Panc1 (cell line): ENCODE measurements around the gene KIF21A. TPM values are rescaled to one million over a fixed set of nuclear protein-coding genes. Genes with fewer than 3 reads are reported as not detected.

Source experiments
- ATAC-seq: fragments of 200-7000 bp; cut with Tn5 transposase; 2 replicates; pipeline ENCODE4 v1.9.1; 2020; ENCODE audit warnings: mild to moderate bottlenecking, moderate library complexity
- BruUV-seq: library from RNA; stranded (reverse); fragments of 400-500 nt; replicated peaks from 2 replicates; lab custom pipeline; 2021; lab: Mats Ljungman, UMichigan
- CTCF ChIA-PET: fragments of 300-600 bp; sonication (Branson Sonifier 250); formaldehyde crosslinking; loops from one replicate; lab custom pipeline; 2022; ENCODE audit warnings: antibody characterized with exemption; lab: Charles Lee
- POLR2A ChIA-PET: fragments of 300-600 bp; sonication (Branson Sonifier 250); formaldehyde crosslinking; loops from one replicate; lab custom pipeline; 2022; ENCODE audit warnings: antibody characterized with exemption; lab: Charles Lee
- DNase-seq: peaks from one replicate; pipeline ENCODE4 v3.0.0-alpha.2; 2010; ENCODE audit warnings: low read depth, low spot score
- H3K27ac ChIP-seq: 2 replicates; pipeline ENCODE4 v1.5.1; 2011; ENCODE audit warnings: mild to moderate bottlenecking, low read length, inconsistent platforms
- H3K27me3 ChIP-seq: fragments of 200-500 bp; sonication (Bioruptor generic); 2 replicates; pipeline ENCODE4 v1.6.0; 2014; ENCODE audit warnings: low read length, inconsistent platforms; ENCODE audit not compliant: control insufficient read depth, insufficient read depth
- H3K36me3 ChIP-seq: fragments of 200-500 bp; sonication (Bioruptor generic); 2 replicates; pipeline ENCODE4 v1.5.1; 2014; ENCODE audit warnings: inconsistent platforms, mild to moderate bottlenecking, low read length, moderate library complexity; ENCODE audit not compliant: control insufficient read depth, insufficient read depth
- H3K4me1 ChIP-seq: 2 replicates; pipeline ENCODE4 v1.5.1; 2011; ENCODE audit warnings: inconsistent platforms, mild to moderate bottlenecking, low read length, moderate library complexity; ENCODE audit not compliant: control insufficient read depth, insufficient read depth
- H3K4me3 ChIP-seq, 2 experiments: 2 replicates each; pipeline ENCODE4 v1.5.1; 2011 to 2012; ENCODE audit warnings: low read depth in 2 of 2, low read length in 2 of 2, mild to moderate bottlenecking in 2 of 2, inconsistent platforms in 1 of 2, moderate library complexity in 1 of 2
- H3K9me3 ChIP-seq: fragments of 200-500 bp; sonication (Bioruptor generic); 2 replicates; pipeline ENCODE4 v1.5.1; 2014; ENCODE audit warnings: low read depth, mild to moderate bottlenecking, inconsistent platforms, low read length, moderate library complexity; ENCODE audit not compliant: control insufficient read depth, insufficient read depth
- CTCF ChIP-seq: fragments of 450-650 bp; IDR thresholded peaks from 2 replicates; pipeline ENCODE4 v1.5.1; 2017; ENCODE audit warnings: mild to moderate bottlenecking
- POLR2AphosphoS5 ChIP-seq: IDR thresholded peaks from 2 replicates; pipeline ENCODE4 v1.6.1; 2012; ENCODE audit warnings: mild to moderate bottlenecking, low read depth, low read length, moderate library complexity
- REST ChIP-seq, 2 experiments: IDR thresholded peaks; 2 replicates each; pipeline ENCODE4 v1.6.1; 2011 to 2012; ENCODE audit warnings: low read depth in 2 of 2, control low read depth in 1 of 2, low read length in 1 of 2, mild to moderate bottlenecking in 1 of 2, moderate library complexity in 1 of 2; ENCODE audit not compliant: insufficient read depth in 1 of 2
- SIN3A ChIP-seq: IDR thresholded peaks from 2 replicates; pipeline ENCODE4 v1.6.1; 2012; ENCODE audit warnings: low read depth, mild to moderate bottlenecking, low read length, moderate library complexity, borderline replicate concordance; ENCODE audit not compliant: insufficient read depth
- TCF7L2 ChIP-seq: IDR thresholded peaks from 2 replicates; pipeline ENCODE4 v1.6.1; 2011; ENCODE audit warnings: mild to moderate bottlenecking, low read depth, low read length, inconsistent platforms
- in situ Hi-C: cut with HindIII; loops from 2 replicates; pipeline ENCODE4 v1.10.0; 2016; ENCODE audit warnings: low sequenced_read_pairs, low pct_unique_long_range_greater_than_20kb
- intact Hi-C: fragments of 100-400 bp; cut with micrococcal nuclease; formaldehyde crosslinking; loops from one replicate; pipeline ENCODE4 v1.10.0; 2022; ENCODE audit not compliant: unreplicated experiment
- total RNA-seq: library from RNA; stranded (reverse); gene quantifications from one replicate; pipeline ENCODE4 v1.2.1, GENCODE V29; 2021; ENCODE audit not compliant: unreplicated experiment

The KIF21A gene
- total RNA-seq, 1 experiment from 2014 or later: 25.6 TPM

- no peak for DNase-seq
- intact Hi-C loops (loop anchor here (5.0 to 10.0 kb wide), 2 partner anchors 120 to 172 kb away; partner anchors contain the start of gene ABCD2), in situ Hi-C loops (no loop called here)
- peak; percentile 47 for ATAC-seq
- Histone ChIP-seq H3K27me3 (no peaks in the 10 kb centered on the region), H3K4me3 (peak overlapping the region; percentile 81 to 84), H3K27ac (peak overlapping the region; percentile 82), H3K4me1 (peaks cover 25% of the 10 kb centered on the region), H3K9me3 (no peaks in the 10 kb centered on the region), H3K36me3 (no peaks in the 10 kb centered on the region; the same call in 1 of the 2 replicates)
- POLR2A ChIA-PET: no interaction called here
- CTCF ChIA-PET: no interaction called here
- no TSS peak for BruUV-seq
- TF ChIP-seq REST (IDR thresholded peaks at IDR 0.05; ENCODE audit: insufficient read depth in 1 of 2, low read depth in 2 of 2, low read length in 1 of 2) (no peak), POLR2AphosphoS5 (no peak), CTCF (no peak), SIN3A (peak; percentile 49; the same call in 1 of the 2 replicates)
Observed at GRCh38 chr12:39442831-39443080, 164 bp downstream of the KIF21A start.

- ChIA-PET POLR2A (no interaction called here), CTCF (no interaction called here)
- in situ Hi-C loops (no loop called here), intact Hi-C loops (loop anchor here (5.0 to 10.0 kb wide), 2 partner anchors 120 to 173 kb away; partner anchors contain the start of gene ABCD2)
- TSS peak; percentile 80 for BruUV-seq
- Histone ChIP-seq H3K36me3 (no peaks in the 10 kb centered on the region; the same call in 1 of the 2 replicates), H3K27ac (peak overlapping the region; percentile 82), H3K4me1 (peaks cover 25% of the 10 kb centered on the region), H3K27me3 (no peaks in the 10 kb centered on the region), H3K4me3 (peak overlapping the region; percentile 81 to 84), H3K9me3 (no peaks in the 10 kb centered on the region)
- DNase-seq: no peak
- TF ChIP-seq TCF7L2 (no peak), SIN3A (no peak), CTCF (no peak), REST (IDR thresholded peaks at IDR 0.05; ENCODE audit: insufficient read depth in 1 of 2, low read depth in 2 of 2, low read length in 1 of 2) (no peak), POLR2AphosphoS5 (no peak)
- peak; percentile 25 for ATAC-seq
Observed at GRCh38 chr12:39441963-39442830, 723 bp downstream of the KIF21A start.
